DMS 273 treated with DMSO at 0.1 percent for 48 hours (cell line): Measurements from ENCODE around the gene MAB21L4.

Experiments
- DNase-seq: peaks from one replicate; lab custom pipeline; 2025; lab: John Stamatoyannopoulos, UW

Gene MAB21L4

GRCh38 chr2:240925191-240925567 is 29.2 kb upstream of the MAB21L4 start:
- no peak for DNase-seq

GRCh38 chr2:240922982-240923537 is 27.1 kb upstream of the MAB21L4 start:
- DNase-seq, result no peak

- DNase-seq, result no peak
Measured at GRCh38 chr2:240922245-240922981, 26.5 kb upstream of the MAB21L4 start.

- no peak for DNase-seq
Measured at GRCh38 chr2:240921995-240922244, 26.0 kb upstream of the MAB21L4 start.

GRCh38 chr2:240921311-240921994 is 25.5 kb upstream of the MAB21L4 start:
- no peak for DNase-seq

GRCh38 chr2:240920783-240921231 is 24.9 kb upstream of the MAB21L4 start:
- no peak for DNase-seq

GRCh38 chr2:240919786-240920782 is 24.1 kb upstream of the MAB21L4 start:
- DNase-seq, result no peak

GRCh38 chr2:240919161-240919781 is 23.3 kb upstream of the MAB21L4 start:
- no peak for DNase-seq

GRCh38 chr2:240918258-240919091 is 22.5 kb upstream of the MAB21L4 start:
- DNase-seq, result no peak

- DNase-seq, result no peak
Measured at GRCh38 chr2:240917684-240918257, 21.8 kb upstream of the MAB21L4 start.

GRCh38 chr2:240917009-240917683 is 21.2 kb upstream of the MAB21L4 start:
- DNase-seq, result no peak

- DNase-seq, result no peak
Measured at GRCh38 chr2:240916571-240917008, 20.6 kb upstream of the MAB21L4 start.

- DNase-seq, result no peak
Measured at GRCh38 chr2:240915526-240916341, 19.8 kb upstream of the MAB21L4 start.

- DNase-seq, result no peak
Measured at GRCh38 chr2:240914645-240915525, 18.9 kb upstream of the MAB21L4 start.

GRCh38 chr2:240913810-240914644 is 18.1 kb upstream of the MAB21L4 start:
- DNase-seq, result no peak

GRCh38 chr2:240912878-240913809 is 17.2 kb upstream of the MAB21L4 start:
- no peak for DNase-seq
